ENCODE measurements around the gene SDK1. TPM values are rescaled to one million over a fixed set of nuclear protein-coding genes. Genes with fewer than 3 reads are reported as not detected.

The SDK1 gene
- total and polyA plus RNA-seq, 2 of the 8 experiments (the other 6 are each of a cell fraction or from before 2014, with no cell fraction given): 3.3 to 7.2 TPM

- TF ChIP-seq, protein P1, sequence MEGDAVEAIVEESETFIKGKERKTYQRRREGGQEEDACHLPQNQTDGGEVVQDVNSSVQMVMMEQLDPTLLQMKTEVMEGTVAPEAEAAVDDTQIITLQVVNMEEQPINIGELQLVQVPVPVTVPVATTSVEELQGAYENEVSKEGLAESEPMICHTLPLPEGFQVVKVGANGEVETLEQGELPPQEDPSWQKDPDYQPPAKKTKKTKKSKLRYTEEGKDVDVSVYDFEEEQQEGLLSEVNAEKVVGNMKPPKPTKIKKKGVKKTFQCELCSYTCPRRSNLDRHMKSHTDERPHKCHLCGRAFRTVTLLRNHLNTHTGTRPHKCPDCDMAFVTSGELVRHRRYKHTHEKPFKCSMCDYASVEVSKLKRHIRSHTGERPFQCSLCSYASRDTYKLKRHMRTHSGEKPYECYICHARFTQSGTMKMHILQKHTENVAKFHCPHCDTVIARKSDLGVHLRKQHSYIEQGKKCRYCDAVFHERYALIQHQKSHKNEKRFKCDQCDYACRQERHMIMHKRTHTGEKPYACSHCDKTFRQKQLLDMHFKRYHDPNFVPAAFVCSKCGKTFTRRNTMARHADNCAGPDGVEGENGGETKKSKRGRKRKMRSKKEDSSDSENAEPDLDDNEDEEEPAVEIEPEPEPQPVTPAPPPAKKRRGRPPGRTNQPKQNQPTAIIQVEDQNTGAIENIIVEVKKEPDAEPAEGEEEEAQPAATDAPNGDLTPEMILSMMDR (IDR thresholded peaks at IDR 0.05; ENCODE audit: control extremely low read depth in 1 of 3, insufficient read depth in 1 of 3, low read depth in 1 of 3, low read length in 3 of 3): no peak
- TF ChIP-seq SAP30 (IDR thresholded peaks at IDR 0.05; ENCODE audit: insufficient read depth, insufficient replicate concordance, low read length): no peak
- TF ChIP-seq POLR2AphosphoS5 (IDR thresholded peaks at IDR 0.05; ENCODE audit: low read depth, low read length): no peak
Observed at GRCh38 chr7:4208086-4208485, 907.0 kb downstream of the SDK1 start (continued).
